Neural progenitor cell (in vitro differentiated cells): ENCODE measurements around the gene LRRC46. TPM values are rescaled to one million over a fixed set of nuclear protein-coding genes. Genes with fewer than 3 reads are reported as not detected.

Experiments
- DNase-seq: peaks from one replicate; pipeline ENCODE4 v3.0.0-alpha.2; 2016; ENCODE audit warnings: low spot score
- H2AFZ ChIP-seq: fragments of 200-600 bp; sonication (generic); replicated peaks from 2 replicates; pipeline ENCODE4 v1.6.1; 2016; ENCODE audit warnings: antibody characterized with exemption
- H3F3A ChIP-seq: fragments of 200-600 bp; sonication (generic); 2 replicates; pipeline ENCODE4 v1.6.1; 2016; ENCODE audit warnings: antibody characterized with exemption, low read depth
- H3K27ac ChIP-seq: fragments of 200-600 bp; sonication (generic); 2 replicates; pipeline ENCODE4 v1.5.1; 2016; ENCODE audit warnings: mild to moderate bottlenecking
- H3K27me3 ChIP-seq: fragments of 200-600 bp; sonication (generic); 2 replicates; pipeline ENCODE4 v1.6.1; 2016; ENCODE audit warnings: mild to moderate bottlenecking, moderate library complexity
- H3K36me3 ChIP-seq: fragments of 200-600 bp; sonication (generic); 2 replicates; pipeline ENCODE4 v1.5.1; 2016
- H3K4me1 ChIP-seq: fragments of 200-600 bp; sonication (generic); 2 replicates; pipeline ENCODE4 v1.6.1; 2016; ENCODE audit warnings: mixed run types
- H3K4me2 ChIP-seq: fragments of 200-600 bp; sonication (generic); 2 replicates; pipeline ENCODE4 v1.6.1; 2016
- H3K4me3 ChIP-seq: fragments of 200-600 bp; sonication (generic); 2 replicates; pipeline ENCODE4 v1.5.1; 2016
- H3K79me2 ChIP-seq: fragments of 200-600 bp; sonication (generic); 2 replicates; pipeline ENCODE4 v1.6.1; 2016; ENCODE audit warnings: low read depth
- H3K9ac ChIP-seq: fragments of 200-600 bp; sonication (generic); 2 replicates; pipeline ENCODE4 v1.6.1; 2016
- H3K9me3 ChIP-seq: fragments of 200-600 bp; sonication (generic); 2 replicates; pipeline ENCODE4 v1.5.1; 2016; ENCODE audit warnings: low read depth
- H4K20me1 ChIP-seq: fragments of 200-600 bp; sonication (generic); 2 replicates; pipeline ENCODE4 v1.6.1; 2016; ENCODE audit warnings: low read depth
- H3K27ac Mint-ChIP-seq: 3 replicates; pipeline ENCODE4 v1.8.0; 2021; ENCODE audit warnings: mixed read lengths
- H3K27me3 Mint-ChIP-seq: 2 replicates; pipeline ENCODE4 v1.8.0; 2022; ENCODE audit warnings: low read depth, mild to moderate bottlenecking, inconsistent platforms, moderate library complexity, mixed read lengths; ENCODE audit not compliant: insufficient read depth
- H3K36me3 Mint-ChIP-seq: 3 replicates; pipeline ENCODE4 v1.8.0; 2021; ENCODE audit warnings: mixed read lengths
- H3K4me1 Mint-ChIP-seq: 3 replicates; pipeline ENCODE4 v1.8.0; 2021; ENCODE audit warnings: mixed read lengths
- H3K4me3 Mint-ChIP-seq: 3 replicates; pipeline ENCODE4 v1.8.0; 2021; ENCODE audit warnings: mild to moderate bottlenecking, moderate library complexity, mixed read lengths
- H3K9me3 Mint-ChIP-seq: 3 replicates; pipeline ENCODE4 v1.8.0; 2020; ENCODE audit warnings: mixed read lengths
- EZH2 ChIP-seq: fragments of 200-600 bp; sonication (generic); IDR thresholded peaks from 2 replicates; pipeline ENCODE4 v1.6.1; 2017; ENCODE audit warnings: antibody characterized with exemption, mild to moderate bottlenecking, moderate library complexity
- EZH2phosphoT487 ChIP-seq: fragments of 200-600 bp; sonication (generic); IDR thresholded peaks from 2 replicates; pipeline ENCODE4 v1.6.1; 2017; ENCODE audit warnings: antibody characterized with exemption
- total RNA-seq: library from RNA; depleted of rRNA; stranded (reverse); fragments of >200 nt; gene quantifications from 2 replicates; pipeline ENCODE4 v1.2.3, GENCODE V29; 2015; ENCODE audit warnings: low replicate concordance
- TF ChIP-seq, protein P1 (sequence below): fragments of 200-600 bp; sonication (generic); IDR thresholded peaks from 2 replicates; pipeline ENCODE4 v1.5.1; 2017; ENCODE audit warnings: antibody characterized with exemption, mild to moderate bottlenecking

LRRC46 gene
- total RNA-seq, 1 donor from 2014 or later, result 0.06 TPM

DNA sequence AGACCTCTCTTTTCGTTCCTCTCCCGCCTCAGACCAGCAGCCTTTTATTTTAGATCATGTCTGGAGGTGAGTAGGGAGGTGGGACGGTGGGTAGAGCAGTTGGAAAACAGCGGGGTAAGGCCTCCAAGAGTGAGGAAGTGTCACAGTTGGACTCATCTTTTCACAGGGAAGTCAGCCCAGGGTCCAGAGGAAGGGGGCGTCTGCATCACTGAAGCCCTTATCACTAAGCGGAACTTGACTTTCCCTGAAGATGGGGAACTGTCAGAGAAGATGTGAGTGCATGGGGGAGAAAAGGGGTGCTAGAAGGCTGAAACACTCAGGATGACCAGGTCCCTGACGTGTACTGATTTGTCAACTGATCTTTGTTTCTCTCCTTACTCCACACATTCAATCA lies 461 bp downstream of the LRRC46 start:
- Histone ChIP-seq H3K9me3 (no peaks in the 10 kb centered on the region), H2AFZ (peak overlapping the region; percentile 62), H3K4me2 (peak overlapping the region; percentile 94), H3F3A (peaks cover 10% of the 10 kb centered on the region), H3K27ac (no peak overlapping the region), H4K20me1 (no peaks in the 10 kb centered on the region), H3K4me1 (no peaks in the 10 kb centered on the region), H3K9ac (no peak overlapping the region), H3K4me3 (peak overlapping the region; percentile 84), H3K27me3 (no peaks in the 10 kb centered on the region), H3K36me3 (no peaks in the 10 kb centered on the region), H3K79me2 (peaks cover 25% of the 10 kb centered on the region)
- TF ChIP-seq EZH2, result no peak
- no peak for TF ChIP-seq EZH2phosphoT487
- TF ChIP-seq, protein P1, sequence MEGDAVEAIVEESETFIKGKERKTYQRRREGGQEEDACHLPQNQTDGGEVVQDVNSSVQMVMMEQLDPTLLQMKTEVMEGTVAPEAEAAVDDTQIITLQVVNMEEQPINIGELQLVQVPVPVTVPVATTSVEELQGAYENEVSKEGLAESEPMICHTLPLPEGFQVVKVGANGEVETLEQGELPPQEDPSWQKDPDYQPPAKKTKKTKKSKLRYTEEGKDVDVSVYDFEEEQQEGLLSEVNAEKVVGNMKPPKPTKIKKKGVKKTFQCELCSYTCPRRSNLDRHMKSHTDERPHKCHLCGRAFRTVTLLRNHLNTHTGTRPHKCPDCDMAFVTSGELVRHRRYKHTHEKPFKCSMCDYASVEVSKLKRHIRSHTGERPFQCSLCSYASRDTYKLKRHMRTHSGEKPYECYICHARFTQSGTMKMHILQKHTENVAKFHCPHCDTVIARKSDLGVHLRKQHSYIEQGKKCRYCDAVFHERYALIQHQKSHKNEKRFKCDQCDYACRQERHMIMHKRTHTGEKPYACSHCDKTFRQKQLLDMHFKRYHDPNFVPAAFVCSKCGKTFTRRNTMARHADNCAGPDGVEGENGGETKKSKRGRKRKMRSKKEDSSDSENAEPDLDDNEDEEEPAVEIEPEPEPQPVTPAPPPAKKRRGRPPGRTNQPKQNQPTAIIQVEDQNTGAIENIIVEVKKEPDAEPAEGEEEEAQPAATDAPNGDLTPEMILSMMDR, result no peak
- peak overlapping the region; percentile 97 for H3K27ac Mint-ChIP-seq
- H3K36me3 Mint-ChIP-seq, result peaks cover 6% of the 10 kb centered on the region
- H3K4me3 Mint-ChIP-seq, result peak overlapping the region; percentile 98
- no peaks in the 10 kb centered on the region for H3K9me3 Mint-ChIP-seq
- no peak for DNase-seq
- H3K4me1 Mint-ChIP-seq, result peaks cover 20% of the 10 kb centered on the region
- peaks cover 12% of the 10 kb centered on the region for H3K27me3 Mint-ChIP-seq

DNA sequence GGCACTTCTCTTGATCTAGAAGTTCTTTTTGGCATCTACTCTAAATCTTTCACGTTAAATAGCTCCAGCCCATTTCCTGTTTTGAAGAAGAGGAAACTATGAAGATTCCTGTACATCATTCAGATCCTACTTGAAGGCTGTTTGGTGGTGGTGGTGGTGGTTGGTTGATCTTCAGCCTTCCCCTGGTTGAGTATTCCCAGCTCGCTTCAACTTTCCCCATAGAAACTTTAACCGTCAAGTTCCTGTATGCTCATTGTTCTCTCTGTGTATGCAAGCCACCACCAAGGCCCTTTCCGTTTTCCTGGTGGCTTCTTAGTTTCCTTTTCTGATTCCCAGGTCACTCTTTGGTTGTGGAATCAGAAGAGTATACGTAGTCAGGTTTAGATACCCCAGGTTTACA lies 3.3 kb downstream of the LRRC46 start:
- peaks cover 24% of the 10 kb centered on the region for H3K4me1 Mint-ChIP-seq
- H2AFZ ChIP-seq, result no peak overlapping the region

DNA sequence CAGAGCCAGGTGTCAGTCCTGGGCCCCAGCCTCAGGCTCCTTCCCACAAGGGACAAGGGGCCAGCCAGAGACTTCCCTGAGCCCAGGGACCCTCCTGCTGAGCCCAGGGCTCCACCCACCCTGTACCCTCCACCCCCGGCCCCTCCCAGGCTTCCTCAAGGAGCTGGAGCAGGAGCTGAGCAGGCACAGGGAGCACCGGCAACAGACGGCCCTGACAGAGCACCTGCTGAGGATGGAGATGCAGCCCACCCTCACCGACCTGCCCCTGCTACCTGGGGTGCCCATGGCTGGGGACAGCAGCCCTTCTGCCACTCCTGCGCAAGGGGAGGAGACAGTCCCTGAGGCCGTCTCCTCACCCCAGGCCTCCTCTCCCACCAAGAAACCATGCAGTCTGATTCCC lies 5.1 kb downstream of the LRRC46 start:
- Histone ChIP-seq H3K27ac (no peak overlapping the region), H2AFZ (no peak overlapping the region), H3K36me3 (no peaks in the 10 kb centered on the region), H3F3A (peaks cover 3% of the 10 kb centered on the region), H4K20me1 (no peaks in the 10 kb centered on the region), H3K9ac (no peak overlapping the region), H3K79me2 (peaks cover 7% of the 10 kb centered on the region), H3K4me2 (no peak overlapping the region), H3K27me3 (no peaks in the 10 kb centered on the region), H3K4me3 (no peak overlapping the region), H3K4me1 (peaks cover 5% of the 10 kb centered on the region), H3K9me3 (no peaks in the 10 kb centered on the region)
- TF ChIP-seq EZH2 (no peak), EZH2phosphoT487 (no peak)
- TF ChIP-seq, protein P1, result no peak
- no peak for DNase-seq
- H3K36me3 Mint-ChIP-seq, result peaks cover 4% of the 10 kb centered on the region
- peaks cover 22% of the 10 kb centered on the region for H3K4me1 Mint-ChIP-seq
- H3K9me3 Mint-ChIP-seq, result no peaks in the 10 kb centered on the region
- peaks cover 12% of the 10 kb centered on the region for H3K27me3 Mint-ChIP-seq
- no peak overlapping the region for H3K4me3 Mint-ChIP-seq
- H3K27ac Mint-ChIP-seq, result no peak overlapping the region

More for the DNA sequence above, 3.3 kb downstream of the LRRC46 start:
- Histone ChIP-seq H3K9ac (no peak overlapping the region), H4K20me1 (no peaks in the 10 kb centered on the region), H3K79me2 (peaks cover 15% of the 10 kb centered on the region), H3K36me3 (no peaks in the 10 kb centered on the region), H3K27me3 (no peaks in the 10 kb centered on the region), H3F3A (peaks cover 10% of the 10 kb centered on the region), H3K27ac (no peak overlapping the region), H3K4me1 (no peaks in the 10 kb centered on the region), H3K4me2 (no peak overlapping the region), H3K9me3 (no peaks in the 10 kb centered on the region), H3K4me3 (no peak overlapping the region)
- Mint-ChIP-seq H3K4me3 (no peak overlapping the region), H3K9me3 (no peaks in the 10 kb centered on the region), H3K27me3 (peaks cover 12% of the 10 kb centered on the region), H3K27ac (no peak overlapping the region), H3K36me3 (peaks cover 4% of the 10 kb centered on the region)
- no peak for TF ChIP-seq EZH2phosphoT487
- TF ChIP-seq, protein P1, result no peak
- TF ChIP-seq EZH2, result no peak
- no peak for DNase-seq
